Brain pericyte (primary cell): Measurements from ENCODE around the gene SKP1.
"Not testable (repeated sequence)": the region's sequence is repeated elsewhere in the genome, so short reads cannot be mapped to it uniquely, and the experiment has no call there.

Experiments used
- DNase-seq: peaks from one replicate; pipeline ENCODE4 v3.0.0-alpha.2; 2012; ENCODE audit warnings: low read depth, low spot score

SKP1 gene

GRCh38 chr5:134177369-134178095, 782 bp upstream of the SKP1 start:
- no peak for DNase-seq

- DNase-seq, result no peak
These were observed 734 bp downstream of the SKP1 start for GRCh38 chr5:134175921-134176510.

GRCh38 chr5:134174841-134175839, 1.6 kb downstream of the SKP1 start:
- no peak for DNase-seq

GRCh38 chr5:134171972-134172371, 4.8 kb downstream of the SKP1 start:
- DNase-seq, result no peak

GRCh38 chr5:134162592-134162991, 14.2 kb downstream of the SKP1 start:
- no peak for DNase-seq

- no peak for DNase-seq
These were observed 15.0 kb downstream of the SKP1 start for GRCh38 chr5:134161513-134162395.

GRCh38 chr5:134153657-134154056, 23.1 kb downstream of the SKP1 start:
- no peak for DNase-seq

GRCh38 chr5:134153241-134153640, 23.5 kb downstream of the SKP1 start:
- DNase-seq, result no peak

- DNase-seq, result not testable (repeated sequence)
These were observed 24.4 kb downstream of the SKP1 start for GRCh38 chr5:134152173-134152832.

- DNase-seq, result no peak
These were observed 25.0 kb downstream of the SKP1 start for GRCh38 chr5:134151723-134152122.

- no peak for DNase-seq
These were observed 27.0 kb downstream of the SKP1 start for GRCh38 chr5:134149571-134150303.

GRCh38 chr5:134148986-134149539, 27.7 kb downstream of the SKP1 start:
- no peak for DNase-seq

GRCh38 chr5:134148316-134148715, 28.4 kb downstream of the SKP1 start:
- no peak for DNase-seq

- DNase-seq, result no peak
These were observed 29.9 kb downstream of the SKP1 start for GRCh38 chr5:134146651-134147518.

GRCh38 chr5:134145779-134146581, 30.8 kb downstream of the SKP1 start:
- DNase-seq, result no peak

GRCh38 chr5:134145041-134145757, 31.6 kb downstream of the SKP1 start:
- DNase-seq, result no peak
